T-helper 1 cell (primary cell): ENCODE results near the gene BCAT1.
"Not testable (repeated sequence)": the region's sequence is repeated elsewhere in the genome, so short reads cannot be mapped to it uniquely, and the experiment has no call there.

Experiments
- DNase-seq, 5 donors: peaks; one replicate each; pipeline ENCODE4 v3.0.0-alpha.2; 2012 to 2020

The BCAT1 gene

DNA sequence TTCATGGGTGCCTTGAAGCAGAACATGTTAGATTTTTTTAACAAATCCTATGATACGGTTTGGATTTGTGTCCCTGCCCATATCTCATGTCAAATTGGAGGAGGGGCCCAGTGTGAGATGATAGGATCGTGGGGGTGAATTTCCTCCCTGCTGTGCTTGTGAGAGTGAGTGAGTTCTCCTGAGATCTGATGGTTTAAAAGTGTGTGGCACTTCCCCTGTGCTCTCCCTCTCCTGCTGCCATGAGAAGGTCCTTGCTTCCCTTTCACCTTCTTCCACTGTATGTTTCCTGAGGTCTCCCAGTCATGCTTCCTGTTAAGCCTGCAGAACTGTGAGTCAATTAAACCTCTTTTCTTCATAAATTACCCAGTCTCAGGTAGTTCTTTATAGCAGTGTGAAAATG lies 97.0 kb downstream of the BCAT1 start:
- not testable (repeated sequence) for DNase-seq

DNA sequence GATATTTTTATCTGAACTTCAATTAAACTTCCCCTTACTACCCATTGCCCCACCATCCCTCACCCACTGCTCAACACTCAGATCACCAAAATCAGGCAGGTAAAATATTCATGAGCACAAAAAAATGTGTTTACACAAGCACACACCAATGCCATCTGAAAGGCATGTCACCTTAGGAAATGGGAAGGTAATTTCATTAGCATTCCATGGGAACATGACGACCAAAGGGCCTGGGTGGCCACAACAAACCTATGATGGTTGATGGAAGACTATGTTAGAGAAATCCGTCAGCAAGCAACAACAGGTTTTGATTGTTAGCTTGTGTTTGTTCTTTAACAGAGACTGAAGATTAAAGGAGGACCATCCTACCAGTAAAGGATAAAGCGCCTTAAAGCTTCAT lies 97.6 kb downstream of the BCAT1 start:
- no peak for DNase-seq

DNA sequence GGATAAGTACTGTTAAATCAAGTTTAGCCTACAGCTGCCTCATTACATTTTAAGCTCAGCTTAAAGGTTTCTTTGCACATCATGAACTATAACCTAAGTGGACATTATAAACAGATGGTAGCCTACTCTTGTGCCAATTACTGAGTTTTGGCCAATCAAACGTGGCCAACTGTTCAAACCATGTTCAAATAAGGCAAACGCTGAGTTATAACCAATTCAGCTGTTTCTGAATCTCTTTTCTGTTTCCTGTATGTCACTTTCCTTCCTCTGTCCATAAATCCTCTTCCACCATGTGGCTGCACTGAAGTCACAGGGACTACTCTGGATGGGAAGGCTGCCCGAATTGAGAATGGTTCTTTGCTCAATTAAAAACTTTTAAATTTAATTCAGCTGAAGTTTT lies 98.4 kb downstream of the BCAT1 start:
- no peak for DNase-seq

DNA sequence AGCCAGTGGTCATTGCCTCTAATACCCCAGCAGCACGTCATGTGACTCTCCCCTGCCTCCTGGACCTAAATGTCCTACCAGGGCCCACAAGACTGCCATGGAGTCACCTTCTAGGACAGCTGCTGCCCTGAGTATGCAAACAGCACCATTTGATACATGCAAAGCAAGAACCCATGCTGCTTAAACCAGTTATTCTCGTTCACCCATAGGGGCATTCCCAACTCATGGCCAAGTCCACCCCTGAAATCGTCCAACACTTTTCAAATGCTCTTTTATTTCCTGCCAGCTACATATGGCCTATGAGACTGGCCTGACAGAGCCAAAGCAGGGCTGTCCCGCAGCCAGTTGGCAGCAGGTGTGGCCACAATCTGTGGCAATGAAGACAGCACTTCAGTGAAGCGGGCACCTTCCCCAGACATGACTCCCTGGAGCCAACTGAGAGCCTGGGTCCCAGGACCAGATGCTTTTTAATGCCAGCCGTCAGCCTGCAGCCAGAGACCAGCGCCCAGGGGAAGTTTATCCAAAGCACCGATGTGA lies 99.9 kb downstream of the BCAT1 start:
- DNase-seq = no peak

- no peak for DNase-seq
These were observed 102.2 kb downstream of the BCAT1 start for GRCh38 chr12:24846689-24847088.

DNA sequence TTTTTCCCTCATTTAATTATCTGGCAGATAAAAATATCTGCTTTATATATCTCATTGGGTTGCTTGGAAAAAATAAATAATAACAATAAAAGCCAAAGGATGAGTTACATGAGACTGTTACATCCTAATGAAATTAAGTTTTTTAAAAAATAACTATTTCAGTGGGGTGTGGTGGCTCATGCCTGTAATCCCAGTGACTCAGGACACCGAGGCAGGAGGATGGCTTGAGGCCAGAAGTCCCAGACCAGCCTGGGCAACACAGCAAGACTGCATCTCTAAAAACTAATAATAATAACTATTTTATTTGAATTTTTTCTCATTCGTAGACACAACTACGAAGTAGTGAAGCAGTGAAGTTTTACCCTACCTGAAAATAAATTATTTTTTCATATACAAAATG lies 103.3 kb downstream of the BCAT1 start:
- DNase-seq = no peak

GRCh38 chr12:24840046-24840800 lies 108.7 kb downstream of the BCAT1 start:
- peak in 1 of 5 donors; percentile 45 for DNase-seq

DNA sequence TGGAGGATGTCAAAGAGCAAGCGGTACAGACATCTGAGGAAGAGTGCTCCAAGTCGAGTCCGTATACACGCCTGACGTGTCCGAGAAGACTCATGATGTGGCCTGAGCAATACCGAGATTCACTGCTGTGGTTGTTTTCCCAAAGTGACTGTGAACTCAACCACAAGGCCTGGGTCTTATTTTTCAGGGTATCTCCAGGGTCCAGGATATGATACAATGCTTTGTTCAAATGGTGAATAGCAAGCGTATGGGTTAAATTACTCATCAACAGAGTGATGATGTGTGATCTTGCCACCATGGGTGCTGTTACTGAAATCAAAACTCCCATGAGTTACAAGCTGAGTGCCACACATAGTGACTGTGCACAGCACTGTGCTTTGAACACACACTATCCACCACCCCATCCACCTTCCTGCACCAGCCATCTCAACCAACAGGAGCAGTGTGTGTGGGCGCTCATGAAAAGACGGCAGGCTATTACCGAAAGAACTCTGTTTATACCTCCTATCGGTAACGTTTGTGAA lies 109.6 kb downstream of the BCAT1 start:
- DNase-seq = peak in 2 of 5 donors; percentile 4 to 96

DNA sequence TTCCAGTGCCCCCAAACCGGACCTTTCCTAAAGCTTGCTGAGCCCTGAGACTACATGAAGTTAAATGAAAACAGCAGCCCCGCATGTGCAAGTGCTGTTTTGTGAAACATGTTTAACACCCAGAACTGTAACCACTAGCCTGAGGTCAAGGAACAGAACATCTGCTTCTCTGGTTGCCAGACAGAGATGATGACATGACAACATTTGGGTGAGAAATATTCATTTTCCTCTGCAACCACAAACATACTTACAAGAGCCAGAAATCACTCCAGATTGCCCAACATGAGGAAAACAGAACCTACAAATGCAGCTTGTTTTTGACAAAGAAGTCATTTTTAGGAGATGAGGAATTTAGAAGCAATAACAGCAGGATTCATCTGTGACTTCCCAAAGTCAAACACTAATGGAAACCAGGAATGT lies 110.4 kb downstream of the BCAT1 start:
- DNase-seq = peak in 1 of 5 donors; percentile 85

- DNase-seq = no peak
These were observed 113.5 kb downstream of the BCAT1 start for GRCh38 chr12:24835377-24835776.

GRCh38 chr12:24833513-24833912 lies 115.4 kb downstream of the BCAT1 start:
- DNase-seq = no peak

- peak in 1 of 5 donors; percentile 33 for DNase-seq
These were observed 124.9 kb downstream of the BCAT1 start for GRCh38 chr12:24823808-24824515.

- peak in 1 of 5 donors; percentile 31 for DNase-seq
These were observed 126.6 kb downstream of the BCAT1 start for GRCh38 chr12:24822121-24822899.

- DNase-seq = peak in 1 of 5 donors; percentile 30
These were observed 127.2 kb downstream of the BCAT1 start for GRCh38 chr12:24821691-24822090.

- DNase-seq = no peak
These were observed 128.0 kb downstream of the BCAT1 start for GRCh38 chr12:24820872-24821271.

DNA sequence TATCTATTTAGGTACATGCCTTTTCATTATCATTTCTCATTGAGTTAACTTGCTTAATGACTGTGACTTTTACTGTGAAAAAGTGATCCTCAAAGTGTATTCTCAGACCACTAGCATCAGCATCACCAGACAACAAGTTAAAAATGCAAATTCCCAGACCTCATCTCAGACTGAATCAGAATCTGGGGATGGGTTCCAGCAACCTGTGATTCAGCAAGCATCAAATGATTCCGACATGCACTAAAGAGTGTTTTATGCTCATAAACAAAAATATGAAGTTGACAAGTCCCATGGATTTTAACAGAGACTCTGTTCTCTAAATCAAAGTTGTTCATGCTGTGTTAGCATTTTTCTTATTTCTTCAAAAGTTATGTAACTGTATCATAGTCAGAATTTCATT lies 130.6 kb downstream of the BCAT1 start:
- DNase-seq = no peak

- no peak for DNase-seq
These were observed 133.8 kb downstream of the BCAT1 start for GRCh38 chr12:24815114-24815423.

GRCh38 chr12:24814379-24815113 lies 134.4 kb downstream of the BCAT1 start:
- peak in 1 of 5 donors; percentile 39 for DNase-seq

DNA sequence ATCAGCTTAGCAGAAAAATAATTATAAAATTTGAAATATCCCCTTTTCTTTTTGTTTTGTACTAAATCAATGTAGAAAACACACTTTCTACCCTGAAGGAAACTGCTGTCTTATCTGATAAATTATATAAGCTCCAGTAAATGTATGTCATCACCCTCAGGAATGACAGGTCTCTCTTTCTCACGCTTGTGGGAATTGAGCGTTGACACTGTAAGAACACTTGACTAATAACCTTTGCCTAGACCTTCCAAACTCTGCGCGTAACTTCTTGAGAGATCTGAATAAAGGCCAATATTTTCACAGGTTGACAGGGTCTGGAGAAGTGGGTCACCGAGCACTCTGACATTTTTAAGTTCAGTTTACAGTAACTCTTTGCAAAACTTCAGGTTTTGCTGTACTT lies 138.5 kb downstream of the BCAT1 start:
- no peak for DNase-seq

GRCh38 chr12:24809306-24809705 lies 139.6 kb downstream of the BCAT1 start:
- DNase-seq = not testable (repeated sequence)

- DNase-seq = no peak
These were observed 140.2 kb downstream of the BCAT1 start for GRCh38 chr12:24808651-24809050.

GRCh38 chr12:24806386-24806785 lies 142.5 kb downstream of the BCAT1 start:
- DNase-seq = no peak
